BE2C (cell line): ENCODE data around the gene CCNQ.

Experiments used
- DNase-seq: peaks from one replicate; pipeline ENCODE4 v3.0.0-alpha.2; 2020
- H3K27me3 ChIP-seq: fragments of 250-450 bp; sonication (Bioruptor Pico); 2 replicates; pipeline ENCODE4 v1.5.1; 2020; ENCODE audit warnings: mild to moderate bottlenecking
- H3K36me3 ChIP-seq: fragments of 250-450 bp; sonication (Bioruptor Pico); 2 replicates; pipeline ENCODE4 v1.5.1; 2020; ENCODE audit warnings: mild to moderate bottlenecking
- H3K4me1 ChIP-seq: fragments of 250-450 bp; sonication (Bioruptor Pico); 2 replicates; pipeline ENCODE4 v1.5.1; 2020
- H3K4me3 ChIP-seq: 2 replicates; pipeline ENCODE4 v1.5.1; 2011; ENCODE audit warnings: low read depth, low read length
- H3K9me3 ChIP-seq: fragments of 250-450 bp; sonication (Bioruptor Pico); 2 replicates; pipeline ENCODE4 v1.5.1; 2020
- TF ChIP-seq, protein P1 (sequence below): IDR thresholded peaks from 2 replicates; pipeline ENCODE4 v1.5.1; 2012; ENCODE audit warnings: mild to moderate bottlenecking, low read depth, low read length

Gene CCNQ

GRCh38 chrX:153644356-153645125, 45.6 kb upstream of the CCNQ start:
- H3K27me3 ChIP-seq: peaks cover 40% of the 10 kb centered on the region
- peak overlapping the region; percentile 26; the same call in 1 of the 2 replicates for H3K4me3 ChIP-seq
- TF ChIP-seq, protein P1, sequence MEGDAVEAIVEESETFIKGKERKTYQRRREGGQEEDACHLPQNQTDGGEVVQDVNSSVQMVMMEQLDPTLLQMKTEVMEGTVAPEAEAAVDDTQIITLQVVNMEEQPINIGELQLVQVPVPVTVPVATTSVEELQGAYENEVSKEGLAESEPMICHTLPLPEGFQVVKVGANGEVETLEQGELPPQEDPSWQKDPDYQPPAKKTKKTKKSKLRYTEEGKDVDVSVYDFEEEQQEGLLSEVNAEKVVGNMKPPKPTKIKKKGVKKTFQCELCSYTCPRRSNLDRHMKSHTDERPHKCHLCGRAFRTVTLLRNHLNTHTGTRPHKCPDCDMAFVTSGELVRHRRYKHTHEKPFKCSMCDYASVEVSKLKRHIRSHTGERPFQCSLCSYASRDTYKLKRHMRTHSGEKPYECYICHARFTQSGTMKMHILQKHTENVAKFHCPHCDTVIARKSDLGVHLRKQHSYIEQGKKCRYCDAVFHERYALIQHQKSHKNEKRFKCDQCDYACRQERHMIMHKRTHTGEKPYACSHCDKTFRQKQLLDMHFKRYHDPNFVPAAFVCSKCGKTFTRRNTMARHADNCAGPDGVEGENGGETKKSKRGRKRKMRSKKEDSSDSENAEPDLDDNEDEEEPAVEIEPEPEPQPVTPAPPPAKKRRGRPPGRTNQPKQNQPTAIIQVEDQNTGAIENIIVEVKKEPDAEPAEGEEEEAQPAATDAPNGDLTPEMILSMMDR: peak; percentile 27
- peaks cover under 1% of the 10 kb centered on the region; the same call in 1 of the 2 replicates for H3K4me1 ChIP-seq
- DNase-seq: peak; percentile 41
- no peaks in the 10 kb centered on the region for H3K9me3 ChIP-seq
- no peaks in the 10 kb centered on the region for H3K36me3 ChIP-seq

GRCh38 chrX:153643431-153644351, 44.8 kb upstream of the CCNQ start:
- peaks cover 40% of the 10 kb centered on the region for H3K27me3 ChIP-seq
- H3K9me3 ChIP-seq: no peaks in the 10 kb centered on the region
- peaks cover 5% of the 10 kb centered on the region for H3K4me1 ChIP-seq
- no peaks in the 10 kb centered on the region for H3K36me3 ChIP-seq
- DNase-seq: peak; percentile 46
- TF ChIP-seq, protein P1: no peak
- peak overlapping the region; percentile 39 for H3K4me3 ChIP-seq

DNA sequence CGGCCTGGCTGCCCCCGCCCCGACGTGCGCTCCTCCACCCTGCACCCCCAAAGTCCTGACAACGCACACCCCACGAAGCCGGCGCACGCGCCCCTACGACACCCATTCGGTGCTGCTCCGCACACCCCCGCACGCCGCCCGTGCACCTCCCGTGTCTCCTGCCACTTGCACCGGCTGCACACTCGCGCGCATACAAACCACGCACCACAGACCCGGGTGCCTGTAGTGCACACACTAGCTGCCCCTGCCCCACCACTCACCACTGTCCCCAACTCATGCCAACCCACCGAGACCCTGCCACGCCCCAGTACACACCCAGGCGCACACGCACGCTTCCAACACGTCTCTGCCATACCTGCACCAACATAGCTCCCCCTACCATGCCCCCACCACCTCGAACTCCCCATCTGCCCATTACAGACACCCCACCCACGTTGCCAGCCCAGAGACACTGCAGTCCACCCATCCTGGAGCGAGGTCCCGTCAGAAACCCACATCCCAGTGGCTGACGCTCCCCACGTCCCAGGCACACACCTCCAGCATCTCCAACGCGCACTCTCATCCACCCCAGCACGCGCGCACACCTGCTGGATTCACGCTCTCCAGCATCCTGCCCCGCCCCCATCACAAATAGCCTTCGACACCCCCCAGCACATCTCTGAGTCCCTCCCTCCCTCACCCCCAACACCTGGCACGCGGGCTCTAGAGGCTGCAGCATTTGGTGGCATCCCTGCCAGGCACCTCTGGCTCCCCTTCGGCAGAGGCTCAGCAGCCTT, 43.9 kb upstream of the CCNQ start:
- Histone ChIP-seq H3K9me3 (no peaks in the 10 kb centered on the region), H3K4me3 (no peak overlapping the region; the same call in 1 of the 2 replicates), H3K36me3 (no peaks in the 10 kb centered on the region), H3K27me3 (peaks cover 35% of the 10 kb centered on the region), H3K4me1 (peaks cover 5% of the 10 kb centered on the region)
- TF ChIP-seq, protein P1: no peak
- no peak for DNase-seq

- peaks cover 5% of the 10 kb centered on the region for H3K4me1 ChIP-seq
- H3K36me3 ChIP-seq: no peaks in the 10 kb centered on the region
- TF ChIP-seq, protein P1: no peak
- H3K9me3 ChIP-seq: no peaks in the 10 kb centered on the region
- DNase-seq: no peak
- H3K27me3 ChIP-seq: peaks cover 29% of the 10 kb centered on the region
- H3K4me3 ChIP-seq: no peak overlapping the region
Observed at GRCh38 chrX:153642051-153642654, 43.2 kb upstream of the CCNQ start.

DNA sequence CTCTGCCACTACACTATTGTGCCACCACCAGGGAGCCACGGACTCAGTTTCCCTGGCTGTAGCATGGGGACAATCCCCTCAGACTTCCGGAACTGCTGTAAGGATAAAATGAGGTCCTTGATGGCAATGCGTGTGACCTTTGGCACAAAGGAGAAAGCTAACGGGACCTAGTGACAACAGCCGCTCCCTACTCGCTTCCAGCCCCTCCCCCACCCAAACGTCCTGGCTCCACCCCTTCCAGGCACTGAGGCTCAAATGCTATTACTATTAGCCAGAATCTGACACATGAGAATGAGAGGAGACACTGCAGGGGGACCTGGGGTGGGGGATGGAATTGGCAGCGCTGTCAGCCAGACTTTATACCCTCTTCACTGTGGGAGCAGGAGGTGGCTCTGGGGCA, 42.7 kb upstream of the CCNQ start:
- H3K27me3 ChIP-seq: peaks cover 28% of the 10 kb centered on the region
- H3K36me3 ChIP-seq: no peaks in the 10 kb centered on the region
- TF ChIP-seq, protein P1: no peak
- H3K4me1 ChIP-seq: peaks cover 5% of the 10 kb centered on the region
- no peak for DNase-seq
- no peaks in the 10 kb centered on the region for H3K9me3 ChIP-seq
- no peak overlapping the region for H3K4me3 ChIP-seq
